Mesendoderm (in vitro differentiated cells): ENCODE data around the gene LETM1.

Source experiments
- DNase-seq: peaks from one replicate; pipeline ENCODE4 v3.0.0; 2013
- H2AK5ac ChIP-seq: 2 replicates; pipeline ENCODE4 v1.6.1; 2013; ENCODE audit warnings: low read length, inconsistent platforms
- H2BK120ac ChIP-seq: 2 replicates; pipeline ENCODE4 v1.6.1; 2013; ENCODE audit warnings: low read depth, mild to moderate bottlenecking, low read length, moderate library complexity, mixed read lengths
- H2BK15ac ChIP-seq: replicated peaks from 2 replicates; pipeline ENCODE4 v1.6.1; 2013; ENCODE audit warnings: low read depth, mild to moderate bottlenecking, moderate library complexity
- H2BK5ac ChIP-seq: 2 replicates; pipeline ENCODE4 v1.6.1; 2013; ENCODE audit warnings: low read length, inconsistent platforms
- H3K18ac ChIP-seq: 2 replicates; pipeline ENCODE4 v1.6.1; 2013; ENCODE audit warnings: mild to moderate bottlenecking, low read length, mixed read lengths
- H3K23ac ChIP-seq: one replicate; pipeline ENCODE4 v1.6.1; 2013; ENCODE audit warnings: low read length
- H3K27ac ChIP-seq: 2 replicates; pipeline ENCODE4 v1.5.1; 2013; ENCODE audit warnings: low read depth, mild to moderate bottlenecking, inconsistent platforms, low read length, moderate library complexity
- H3K27me3 ChIP-seq: 2 replicates; pipeline ENCODE4 v1.6.1; 2013; ENCODE audit warnings: low read length, control low read depth, mild to moderate bottlenecking, inconsistent platforms; ENCODE audit not compliant: insufficient read depth, poor library complexity
- H3K36me3 ChIP-seq: 2 replicates; pipeline ENCODE4 v1.6.1; 2013; ENCODE audit warnings: low read length, inconsistent platforms; ENCODE audit not compliant: control insufficient read depth, insufficient read depth
- H3K4ac ChIP-seq: one replicate; pipeline ENCODE4 v1.6.1; 2013; ENCODE audit warnings: low read depth, mild to moderate bottlenecking, low read length, moderate library complexity
- H3K4me1 ChIP-seq: 2 replicates; pipeline ENCODE4 v1.6.1; 2013; ENCODE audit warnings: low read depth, low read length, inconsistent platforms; ENCODE audit not compliant: control insufficient read depth
- H3K4me2 ChIP-seq: 2 replicates; pipeline ENCODE4 v1.6.1; 2013; ENCODE audit warnings: low read length
- H3K4me3 ChIP-seq: 2 replicates; pipeline ENCODE4 v1.5.1; 2013; ENCODE audit warnings: mild to moderate bottlenecking, low read length
- H3K56ac ChIP-seq: one replicate; pipeline ENCODE4 v1.6.1; 2013; ENCODE audit warnings: low read length
- H3K79me1 ChIP-seq: 2 replicates; pipeline ENCODE4 v1.6.1; 2013; ENCODE audit warnings: low read length, inconsistent platforms
- H3K79me2 ChIP-seq: 2 replicates; pipeline ENCODE4 v1.6.1; 2013; ENCODE audit warnings: mild to moderate bottlenecking, low read length; ENCODE audit not compliant: control insufficient read depth, insufficient read depth
- H3K9ac ChIP-seq: 2 replicates; pipeline ENCODE4 v1.6.1; 2013; ENCODE audit warnings: low read length, inconsistent platforms
- H4K5ac ChIP-seq: one replicate; pipeline ENCODE4 v1.6.1; 2013; ENCODE audit warnings: low read length
- H4K8ac ChIP-seq: one replicate; pipeline ENCODE4 v1.6.1; 2013; ENCODE audit warnings: low read depth, mild to moderate bottlenecking, control low read depth, low read length, moderate library complexity
- WGBS: extraction: QIAGEN DNeasy Blood & Tissue Kit; methylation state at CpG from one replicate; pipeline ENCODE4 v1.1.7; 2013; ENCODE audit warnings: low lambda C conversion rate, missing lambda C conversion rate; ENCODE audit not compliant: insufficient coverage; ENCODE audit errors: extremely low coverage; 5-methylcytosine and 5-hydroxymethylcytosine counted together

LETM1 gene

GRCh38 chr4:1895971-1896657 is 40.2 kb upstream of the LETM1 start:
- no peak overlapping the region for H3K4me2 ChIP-seq
- no peak overlapping the region for H3K18ac ChIP-seq
- H3K27ac ChIP-seq, result no peak overlapping the region
- H2BK5ac ChIP-seq, result no peak overlapping the region
- no peak overlapping the region for H3K9ac ChIP-seq
- no peak overlapping the region for H3K4ac ChIP-seq
- no CpG with 5 or more reads among the region's 8 CpGs for WGBS
- H2BK120ac ChIP-seq, result no peak overlapping the region
- peaks cover 2% of the 10 kb centered on the region for H3K36me3 ChIP-seq
- no peak overlapping the region for H3K56ac ChIP-seq
- H3K4me3 ChIP-seq, result no peak overlapping the region
- no peak overlapping the region for H2BK15ac ChIP-seq
- no peak overlapping the region for H4K8ac ChIP-seq
- H4K5ac ChIP-seq, result no peak overlapping the region
- no peak overlapping the region for H2AK5ac ChIP-seq
- no peaks in the 10 kb centered on the region for H3K4me1 ChIP-seq
- no peak overlapping the region for H3K23ac ChIP-seq
- peaks cover 23% of the 10 kb centered on the region for H3K79me2 ChIP-seq
- no peak for DNase-seq
- no peaks in the 10 kb centered on the region for H3K27me3 ChIP-seq
- H3K79me1 ChIP-seq, result peaks cover 27% of the 10 kb centered on the region

- no peaks in the 10 kb centered on the region for H3K27me3 ChIP-seq
- no peaks in the 10 kb centered on the region for H3K36me3 ChIP-seq
Measured at GRCh38 chr4:1890979-1891570, 35.1 kb upstream of the LETM1 start.

GRCh38 chr4:1887052-1887451 is 31.1 kb upstream of the LETM1 start:
- Histone ChIP-seq H3K18ac (no peak overlapping the region), H3K27ac (no peak overlapping the region), H3K4me1 (no peaks in the 10 kb centered on the region), H3K4me3 (no peak overlapping the region), H4K8ac (no peak overlapping the region), H2BK15ac (no peak overlapping the region), H3K4ac (no peak overlapping the region), H2AK5ac (no peak overlapping the region), H3K79me1 (peaks cover 28% of the 10 kb centered on the region), H3K56ac (no peak overlapping the region), H3K27me3 (no peaks in the 10 kb centered on the region), H3K79me2 (peaks cover 53% of the 10 kb centered on the region), H3K23ac (no peak overlapping the region), H2BK120ac (no peak overlapping the region), H3K4me2 (no peak overlapping the region), H4K5ac (no peak overlapping the region), H3K36me3 (no peaks in the 10 kb centered on the region), H2BK5ac (no peak overlapping the region), H3K9ac (no peak overlapping the region)
- no peak for DNase-seq
- no CpG with 5 or more reads among the region's 2 CpGs for WGBS

More at GRCh38 chr4:1890979-1891570, 35.1 kb upstream of the LETM1 start:
- no peak overlapping the region for H3K18ac ChIP-seq
- no peak for DNase-seq
- H3K9ac ChIP-seq, result no peak overlapping the region
- H3K4me3 ChIP-seq, result no peak overlapping the region
- no peak overlapping the region for H3K4me2 ChIP-seq
- no CpG with 5 or more reads among the region's 11 CpGs for WGBS
- H3K23ac ChIP-seq, result no peak overlapping the region
- H3K79me2 ChIP-seq, result peaks cover 34% of the 10 kb centered on the region
- peaks cover 24% of the 10 kb centered on the region for H3K79me1 ChIP-seq
- H2BK5ac ChIP-seq, result no peak overlapping the region
- no peak overlapping the region for H4K5ac ChIP-seq
- H4K8ac ChIP-seq, result no peak overlapping the region
- H2AK5ac ChIP-seq, result no peak overlapping the region
- no peak overlapping the region for H3K56ac ChIP-seq
- H3K4ac ChIP-seq, result no peak overlapping the region
- H3K4me1 ChIP-seq, result no peaks in the 10 kb centered on the region
- no peak overlapping the region for H2BK15ac ChIP-seq
- H3K27ac ChIP-seq, result no peak overlapping the region
- H2BK120ac ChIP-seq, result no peak overlapping the region

- no peak overlapping the region for H4K8ac ChIP-seq
Measured at GRCh38 chr4:1885414-1885813, 29.5 kb upstream of the LETM1 start.

GRCh38 chr4:1883583-1883982 is 27.6 kb upstream of the LETM1 start:
- Histone ChIP-seq H2BK5ac (no peak overlapping the region), H3K79me1 (peaks cover 43% of the 10 kb centered on the region), H2BK120ac (no peak overlapping the region), H3K4ac (no peak overlapping the region), H3K79me2 (peaks cover 69% of the 10 kb centered on the region), H3K4me1 (no peaks in the 10 kb centered on the region), H3K23ac (peak overlapping the region; percentile 6), H3K4me3 (no peak overlapping the region), H3K27ac (no peak overlapping the region), H4K5ac (no peak overlapping the region), H3K18ac (no peak overlapping the region), H3K56ac (no peak overlapping the region), H3K36me3 (no peaks in the 10 kb centered on the region), H3K27me3 (no peaks in the 10 kb centered on the region), H2BK15ac (no peak overlapping the region), H4K8ac (no peak overlapping the region), H3K9ac (no peak overlapping the region), H3K4me2 (no peak overlapping the region), H2AK5ac (no peak overlapping the region)
- DNase-seq, result no peak
- no CpG with 5 or more reads among the region's 8 CpGs for WGBS

More at GRCh38 chr4:1885414-1885813, 29.5 kb upstream of the LETM1 start:
- no peak overlapping the region for H3K27ac ChIP-seq
- H3K79me2 ChIP-seq, result peaks cover 59% of the 10 kb centered on the region
- H3K79me1 ChIP-seq, result peaks cover 31% of the 10 kb centered on the region
- no peaks in the 10 kb centered on the region for H3K36me3 ChIP-seq
- no peak overlapping the region for H4K5ac ChIP-seq
- no CpG with 5 or more reads among the region's 2 CpGs for WGBS
- no peak overlapping the region for H2BK120ac ChIP-seq
- DNase-seq, result no peak
- no peak overlapping the region for H3K23ac ChIP-seq
- H3K9ac ChIP-seq, result no peak overlapping the region
- H2AK5ac ChIP-seq, result no peak overlapping the region
- H3K18ac ChIP-seq, result no peak overlapping the region
- H3K27me3 ChIP-seq, result no peaks in the 10 kb centered on the region
- H3K4ac ChIP-seq, result no peak overlapping the region
- H3K4me2 ChIP-seq, result no peak overlapping the region
- H3K4me1 ChIP-seq, result no peaks in the 10 kb centered on the region
- H3K56ac ChIP-seq, result no peak overlapping the region
- H2BK5ac ChIP-seq, result no peak overlapping the region
- no peak overlapping the region for H2BK15ac ChIP-seq
- no peak overlapping the region for H3K4me3 ChIP-seq
